GM12878 (cell line): Measurements from ENCODE around the gene MT4. TPM values are rescaled to one million over a fixed set of nuclear protein-coding genes. Genes with fewer than 3 reads are reported as not detected.

Experiments used
- ATAC-seq: fragments of 200-7000 bp; cut with Tn5 transposase; 3 replicates; pipeline ENCODE4 v1.9.1; 2020; ENCODE audit warnings: mild to moderate bottlenecking, moderate library complexity
- BruUV-seq: library from RNA; stranded (reverse); fragments of 400-500 nt; replicated peaks from 2 replicates; lab custom pipeline; 2021; lab: Mats Ljungman, UMichigan
- CTCF ChIA-PET: fragments of 300-600 bp; sonication (Branson Sonifier 250); formaldehyde crosslinking; extraction: SDS; loops from one replicate; lab custom pipeline; 2021; ENCODE audit warnings: inconsistent platforms; lab: Yijun Ruan, JAX
- POLR2A ChIA-PET: fragments of 350-600 bp; formaldehyde crosslinking; extraction: SDS; loops from one replicate; lab custom pipeline; 2021; ENCODE audit warnings: inconsistent platforms; lab: Charles Lee
- RAD21 ChIA-PET: fragments of 300-600 bp; sonication (Branson Sonifier 250); formaldehyde crosslinking; loops from one replicate; lab custom pipeline; 2023; ENCODE audit warnings: antibody characterized with exemption; ENCODE audit not compliant: unreplicated experiment; lab: Charles Lee
- SMC1A ChIA-PET: fragments of 300-600 bp; sonication (Branson Sonifier 250); formaldehyde crosslinking; loops from one replicate; lab custom pipeline; 2023; ENCODE audit not compliant: unreplicated experiment, uncharacterized antibody; lab: Charles Lee
- DNase-seq: peaks from one replicate; pipeline ENCODE4 v3.0.0-alpha.2; 2011; ENCODE audit warnings: low read depth, low spot score
- FAIRE-seq: peaks from 3 replicates; lab custom pipeline; 2011; peaks lifted over from hg19 to GRCh38; lab: Jason Lieb, UNC
- H2AFZ ChIP-seq: 2 replicates; pipeline ENCODE4 v1.6.0; 2011; ENCODE audit warnings: low read depth, low read length, control low read depth; ENCODE audit not compliant: control insufficient read depth
- H3K27ac ChIP-seq: 2 replicates; pipeline ENCODE4 v1.5.1; 2011; ENCODE audit warnings: control low read depth; ENCODE audit not compliant: control insufficient read depth, insufficient read depth
- H3K27me3 ChIP-seq, 2 experiments: replicated peaks in 1 of 2; 2 replicates each; pipeline versions ENCODE4 v1.6.0 to v1.6.1; 2011; ENCODE audit warnings: low read length in 1 of 2; ENCODE audit not compliant: control insufficient read depth in 2 of 2, insufficient read depth in 2 of 2
- H3K36me3 ChIP-seq, 2 experiments: 2 replicates each; pipeline ENCODE4 v1.5.1; 2011; ENCODE audit warnings: low read length in 1 of 2; ENCODE audit not compliant: control insufficient read depth in 2 of 2, insufficient read depth in 2 of 2
- H3K4me1 ChIP-seq: 2 replicates; pipeline ENCODE4 v1.6.1; 2011; ENCODE audit warnings: mild to moderate bottlenecking, low read length, moderate library complexity, mixed read lengths; ENCODE audit not compliant: control insufficient read depth, insufficient read depth
- H3K4me2 ChIP-seq: 2 replicates; pipeline ENCODE4 v1.6.0; 2011; ENCODE audit warnings: control low read depth; ENCODE audit not compliant: control insufficient read depth, insufficient read depth
- H3K4me3 ChIP-seq: fragments of 200-600 bp; sonication (generic); 2 replicates; pipeline ENCODE4 v1.5.1; 2016
- H3K79me2 ChIP-seq: 2 replicates; pipeline ENCODE4 v1.6.0; 2011; ENCODE audit warnings: low read length; ENCODE audit not compliant: control insufficient read depth, insufficient read depth
- H3K9ac ChIP-seq: 2 replicates; pipeline ENCODE4 v1.8.0; 2011; ENCODE audit warnings: low read length, control low read depth, mixed read lengths; ENCODE audit not compliant: control insufficient read depth, insufficient read depth
- H3K9me3 ChIP-seq: replicated peaks from 3 replicates; pipeline ENCODE4 v1.5.1; 2011; ENCODE audit warnings: mild to moderate bottlenecking, low read length; ENCODE audit not compliant: control insufficient read depth, insufficient read depth
- H4K20me1 ChIP-seq: 2 replicates; pipeline ENCODE4 v1.6.0; 2011; ENCODE audit not compliant: control insufficient read depth, insufficient read depth
- E4F1 ChIP-seq: fragments of 450-650 bp; IDR thresholded peaks from 2 replicates; pipeline ENCODE4 v1.6.1; 2018; ENCODE audit warnings: borderline replicate concordance, mild to moderate bottlenecking; ENCODE audit not compliant: partially characterized antibody
- IKZF1 ChIP-seq: fragments of 450-650 bp; conservative IDR thresholded peaks from 2 replicates; pipeline ENCODE4 v1.6.1; 2017; ENCODE audit warnings: antibody characterized with exemption, mild to moderate bottlenecking
- MYB ChIP-seq: fragments of 150-350 bp; IDR thresholded peaks from 2 replicates; pipeline ENCODE4 v1.6.1; 2014; ENCODE audit warnings: mild to moderate bottlenecking, low read depth, low read length, borderline replicate concordance
- PBX3 ChIP-seq: IDR thresholded peaks from 2 replicates; pipeline ENCODE4 v1.6.1; 2011; ENCODE audit warnings: mild to moderate bottlenecking, low read depth, low read length, moderate library complexity; ENCODE audit not compliant: insufficient replicate concordance
- PKNOX1 ChIP-seq: fragments of 450-650 bp; IDR thresholded peaks from 2 replicates; pipeline ENCODE4 v1.6.1; 2016; ENCODE audit warnings: mild to moderate bottlenecking
- YBX1 ChIP-seq: fragments of 450-650 bp; IDR thresholded peaks from 2 replicates; pipeline ENCODE4 v1.6.1; 2016; ENCODE audit warnings: antibody characterized with exemption
- ZBTB11 ChIP-seq: fragments of 450-650 bp; formaldehyde crosslinking; IDR thresholded peaks from 2 replicates; pipeline ENCODE4 v1.5.0; 2022; ENCODE audit warnings: mild to moderate bottlenecking, missing genetic modification characterization
- WGBS: methylation state at CpG from one replicate; pipeline ENCODE4 v1.1.6; 2016; ENCODE audit warnings: low lambda C conversion rate; ENCODE audit not compliant: insufficient replicate concordance, insufficient coverage; ENCODE audit errors: missing lambda C conversion rate; 5-methylcytosine and 5-hydroxymethylcytosine counted together
- in situ Hi-C: fragments of 300-500 bp; cut with MboI; formaldehyde crosslinking; loops from 9 replicates; pipeline ENCODE4 v1.14.3; 2018; ENCODE audit warnings: mixed read lengths
- intact Hi-C: fragments of 100-400 bp; cut with micrococcal nuclease; formaldehyde crosslinking; loops from one replicate; pipeline ENCODE4 v1.14.2; 2022; ENCODE audit not compliant: unreplicated experiment
- polyA plus RNA-seq, 11 experiments: library from polyadenylated mRNA; depleted of rRNA in 4 of 11; unstranded in 6 of 11; stranded (reverse) in 5 of 11; fragments of >200 nt; fragmentation: Nextera tagmentation in 4 of 11; fragmentation: Illumina TruSeq in 1 of 11; extraction: Ambion mirVana in 4 of 11; extraction: Trizol in 1 of 11; gene quantifications; 1 replicate in 1 of 11; 2 replicates in 10 of 11; pipeline versions ENCODE4 v1.2.1 to v1.2.3, GENCODE V29; 2011 to 2016; ENCODE audit warnings: inconsistent platforms in 2 of 11, missing spikeins in 2 of 11, low read depth in 1 of 11
- total RNA-seq, 4 experiments: library from RNA; depleted of rRNA in 3 of 4; stranded (reverse); fragments of >200 nt in 3 of 4; fragmentation: Illumina TruSeq in 1 of 4; extraction: Trizol in 1 of 4; gene quantifications; 2 replicates each; pipeline versions ENCODE4 v1.2.1 to v1.2.3, GENCODE V29; 2013 to 2021

The MT4 gene
- total and polyA plus RNA-seq, 10 of the 15 experiments (the other 5 are each of a cell fraction or from before 2014, with no cell fraction given): not detected

GRCh38 chr16:56547949-56548567, 16.8 kb upstream of the MT4 start:
- no peaks in the 10 kb centered on the region for H4K20me1 ChIP-seq
- no peak overlapping the region; the same call in 1 of the 2 replicates for H2AFZ ChIP-seq
- WGBS: 7% methylated on average over 4 of the region's 4 CpGs

GRCh38 chr16:56549161-56549560, 15.7 kb upstream of the MT4 start:
- Histone ChIP-seq H3K9me3 (no peaks in the 10 kb centered on the region), H3K36me3 (no peaks in the 10 kb centered on the region), H4K20me1 (no peaks in the 10 kb centered on the region), H3K79me2 (no peaks in the 10 kb centered on the region), H3K4me1 (peaks cover 7% of the 10 kb centered on the region), H3K4me2 (no peak overlapping the region), H2AFZ (no peak overlapping the region), H3K27me3 (peaks cover 0 to 2% of the 10 kb centered on the region in 2 experiments; a peak in 1 of 4 replicates), H3K4me3 (no peak overlapping the region), H3K27ac (no peak overlapping the region), H3K9ac (no peak overlapping the region)
- intact Hi-C loops (no loop called here), in situ Hi-C loops (no loop called here)
- BruUV-seq: no TSS peak
- ChIA-PET CTCF (interaction anchor here (1.2 kb wide), 1 partner anchor 27 kb away, joined by 6 read pairs; no protein-coding TSS in a partner anchor), POLR2A (no interaction called here), RAD21 (interaction anchor here (1.3 kb wide), 1 partner anchor 153 kb away, joined by 3 read pairs; no protein-coding TSS in a partner anchor), SMC1A (no interaction called here)
- ATAC-seq: no peak
- no peak for FAIRE-seq
- DNase-seq: no peak
- no peak for TF ChIP-seq MYB
- no peak for TF ChIP-seq E4F1
- TF ChIP-seq PKNOX1: no peak
- TF ChIP-seq ZBTB11 (CRISPR knock-in tag): no peak
- TF ChIP-seq PBX3: no peak

More at GRCh38 chr16:56547949-56548567, 16.8 kb upstream of the MT4 start:
- Histone ChIP-seq H3K27me3 (peaks cover 0 to 2% of the 10 kb centered on the region in 2 experiments; a peak in 1 of 4 replicates), H3K27ac (no peak overlapping the region), H3K79me2 (no peaks in the 10 kb centered on the region), H3K4me3 (no peak overlapping the region), H3K36me3 (no peaks in the 10 kb centered on the region), H3K4me2 (peak overlapping the region; percentile 25; the same call in 1 of the 2 replicates), H3K4me1 (peaks cover 7% of the 10 kb centered on the region), H3K9me3 (no peaks in the 10 kb centered on the region), H3K9ac (no peak overlapping the region)
- ChIA-PET POLR2A (no interaction called here), SMC1A (interaction anchor here (1.2 to 1.6 kb wide), 3 partner anchors 13 to 131 kb away, joined by 3 to 4 read pairs (median 3); no protein-coding TSS in a partner anchor), CTCF (interaction anchor here (0.7 to 2.4 kb wide), 5 partner anchors 18 to 154 kb away, joined by 3 to 13 read pairs (median 4); no protein-coding TSS in a partner anchor), RAD21 (interaction anchor here (1.2 to 1.8 kb wide), 2 partner anchors 29 to 153 kb away, joined by 3 to 4 read pairs; no protein-coding TSS in a partner anchor)
- ATAC-seq (no peak), FAIRE-seq (no peak), DNase-seq (no peak)
- TF ChIP-seq YBX1 (no peak), IKZF1 (0 out of 2 replicates have a peak, but pooled peaks have one; percentile 8)
- in situ Hi-C loops (no loop called here), intact Hi-C loops (no loop called here)
- no TSS peak for BruUV-seq
